Hematopoietic multipotent progenitor cell treated with erythropoietin and hydrocortisone succinate and interleukin-3 and kit ligand, for 4 days (in vitro differentiated cells): ENCODE measurements around the gene CD44.

ENCODE experiments used
- DNase-seq: peaks from one replicate; pipeline ENCODE4 v3.0.0-alpha.2; 2015

The CD44 gene

GRCh38 chr11:35241083-35241482, 102.1 kb downstream of the CD44 start:
- no peak for DNase-seq

- no peak for DNase-seq
Measured at GRCh38 chr11:35241531-35241930, 102.6 kb downstream of the CD44 start.

- peak; percentile 44 for DNase-seq
Measured at GRCh38 chr11:35242412-35243242, 103.7 kb downstream of the CD44 start.

DNA sequence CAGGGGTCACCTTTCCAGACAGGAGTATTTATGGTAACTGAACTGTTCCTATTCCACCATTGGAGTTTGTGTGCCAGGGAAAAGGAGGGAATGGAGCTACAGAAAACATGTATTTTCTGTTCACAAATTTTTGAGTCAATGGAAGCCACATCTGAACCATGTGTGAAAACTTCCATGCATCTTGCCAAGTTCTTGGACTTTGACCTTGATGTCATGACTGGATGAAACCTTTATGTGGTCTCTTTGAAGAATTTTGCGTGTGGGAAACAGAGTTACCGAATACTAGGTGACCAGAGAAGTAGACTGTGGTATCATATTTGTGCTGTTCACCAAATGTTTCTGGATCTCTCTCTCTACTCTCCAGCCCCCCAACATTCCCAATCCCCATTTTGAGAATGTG, 104.8 kb downstream of the CD44 start:
- DNase-seq, result no peak

GRCh38 chr11:35245056-35245455, 106.1 kb downstream of the CD44 start:
- no peak for DNase-seq

DNA sequence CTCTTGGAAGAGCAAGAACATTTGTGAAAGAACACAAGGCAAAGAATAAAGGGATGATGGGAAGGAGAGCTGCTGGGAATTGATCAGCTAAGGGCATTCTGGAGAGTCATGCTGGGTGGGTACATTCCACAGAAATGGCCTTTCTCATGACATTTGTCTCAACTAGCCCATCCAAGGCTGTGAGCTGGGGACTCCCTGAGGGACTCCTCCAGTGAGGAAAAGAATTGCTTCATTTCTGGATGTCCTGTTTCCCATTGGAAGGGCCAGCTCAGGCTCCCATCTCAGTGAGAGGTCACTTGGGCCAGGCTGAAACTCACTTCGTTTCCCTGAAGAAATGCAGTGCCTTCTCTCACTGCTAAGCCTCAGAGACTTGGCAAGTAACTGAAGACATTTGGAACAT, 106.8 kb downstream of the CD44 start:
- no peak for DNase-seq

GRCh38 chr11:35246745-35247144, 107.8 kb downstream of the CD44 start:
- DNase-seq, result no peak

DNA sequence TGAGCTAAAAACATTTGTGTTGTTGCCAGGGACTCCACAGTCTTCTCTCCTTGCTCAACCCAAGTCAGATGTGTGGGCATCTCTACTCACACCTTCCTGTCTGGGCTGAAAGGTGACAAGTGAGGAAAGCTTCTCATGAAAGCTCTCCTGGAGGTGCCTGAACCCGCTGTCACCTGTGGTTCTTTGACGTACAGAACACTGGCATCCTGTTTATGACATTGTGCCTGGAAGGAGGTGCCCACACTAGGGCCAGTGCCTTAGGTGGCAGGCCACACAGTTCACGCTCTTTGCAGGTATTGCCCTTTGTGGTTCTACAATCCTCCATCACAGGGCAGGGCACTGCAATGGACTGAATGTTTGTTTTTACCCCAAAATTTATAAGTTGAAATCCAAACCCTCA, 108.5 kb downstream of the CD44 start:
- DNase-seq, result no peak

DNA sequence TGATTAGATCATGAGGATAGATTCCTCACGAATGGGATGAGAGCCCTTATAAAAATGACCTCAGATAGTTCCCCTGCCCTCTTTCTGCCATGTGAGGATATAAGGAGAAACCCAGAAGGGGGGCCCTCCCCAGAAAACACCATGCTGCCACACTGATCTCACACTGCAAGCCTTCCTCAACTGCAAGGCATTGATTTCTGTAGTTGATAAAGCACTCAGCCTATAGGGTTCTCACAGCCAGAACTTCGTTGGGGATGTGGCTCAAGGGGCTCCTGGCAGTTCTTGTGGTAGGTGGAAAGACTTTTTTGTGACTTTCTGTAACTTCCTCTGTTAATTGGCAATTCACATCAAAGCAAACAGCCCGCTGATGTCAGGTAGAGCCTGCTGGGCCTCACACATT, 108.9 kb downstream of the CD44 start:
- DNase-seq, result no peak

- DNase-seq, result no peak
Measured at GRCh38 chr11:35248558-35249323, 109.8 kb downstream of the CD44 start.

GRCh38 chr11:35250192-35250591, 111.2 kb downstream of the CD44 start:
- DNase-seq, result no peak

DNA sequence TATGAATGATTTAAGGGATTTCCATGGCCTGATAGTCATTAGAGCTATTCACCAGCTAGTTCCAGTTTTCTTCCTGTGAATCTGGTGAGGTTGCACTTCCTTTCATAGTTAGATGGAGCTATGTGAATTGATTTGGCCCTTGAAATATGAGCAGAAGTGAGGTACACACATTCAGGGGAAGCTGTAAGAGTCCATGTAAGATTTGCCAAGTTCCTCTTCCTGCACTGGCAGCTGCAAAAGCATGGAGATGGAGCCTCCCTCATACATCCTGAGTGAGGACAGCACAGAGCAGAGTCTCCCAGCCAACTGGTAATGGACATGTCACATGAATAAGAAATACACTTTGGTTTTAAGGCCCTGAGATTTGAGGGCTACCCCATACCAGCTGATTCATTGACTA, 111.7 kb downstream of the CD44 start:
- DNase-seq, result peak; percentile 10

- no peak for DNase-seq
Measured at GRCh38 chr11:35253237-35253636, 114.3 kb downstream of the CD44 start.

GRCh38 chr11:35255514-35255913, 116.5 kb downstream of the CD44 start:
- DNase-seq, result no peak

GRCh38 chr11:35256296-35256695, 117.3 kb downstream of the CD44 start:
- DNase-seq, result no peak

DNA sequence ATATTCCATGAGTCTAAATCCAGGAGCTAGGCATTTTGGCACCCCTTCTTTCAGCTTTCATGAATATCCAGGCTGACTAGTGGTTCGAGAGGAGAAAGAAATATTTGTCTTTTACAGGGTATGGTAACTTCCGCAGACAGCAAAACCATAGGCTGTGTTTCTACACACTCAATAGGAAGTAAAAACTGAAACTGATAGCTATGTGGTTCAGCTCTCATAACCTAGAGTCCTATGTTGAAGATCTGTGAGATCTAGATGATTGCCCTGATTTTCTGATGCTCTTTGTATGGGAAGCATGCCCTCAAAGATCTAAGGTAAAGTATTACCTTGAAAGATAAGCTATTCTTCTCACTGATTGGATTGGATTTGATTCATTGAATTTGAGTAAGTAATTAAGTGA, 118.3 kb downstream of the CD44 start:
- peak; percentile 41 for DNase-seq

- no peak for DNase-seq
Measured at GRCh38 chr11:35259529-35259928, 120.6 kb downstream of the CD44 start.

DNA sequence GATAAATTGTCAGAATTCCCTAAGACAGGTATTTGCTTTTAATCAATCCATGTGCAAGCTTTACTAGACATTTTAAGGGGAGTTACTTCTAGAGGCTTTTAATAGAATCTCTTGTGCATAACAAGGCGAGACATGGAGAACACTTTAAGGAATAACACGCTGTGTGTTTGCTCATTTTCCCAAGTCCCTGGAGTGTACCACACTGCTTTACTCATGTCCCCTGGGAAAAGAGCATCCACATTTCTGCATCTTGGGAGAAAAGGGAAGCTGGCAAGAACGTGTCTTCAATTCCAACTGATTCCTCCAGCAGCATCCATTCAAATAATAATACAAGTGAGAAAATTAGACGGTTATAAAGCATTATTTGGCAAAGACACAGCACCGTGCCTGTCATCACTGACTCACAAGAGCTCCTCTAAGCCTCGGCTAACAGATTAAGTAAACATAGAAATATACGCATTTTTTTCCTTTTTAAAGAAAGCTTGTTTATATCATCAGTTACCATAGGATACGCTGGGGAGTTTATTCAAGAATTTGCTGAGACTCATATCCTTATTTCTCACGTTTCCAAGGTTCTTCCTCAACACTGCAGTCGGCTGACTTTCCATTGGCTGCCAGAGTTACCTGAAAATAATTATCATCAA, 121.5 kb downstream of the CD44 start:
- DNase-seq, result no peak

- no peak for DNase-seq
Measured at GRCh38 chr11:35261197-35261596, 122.2 kb downstream of the CD44 start.

DNA sequence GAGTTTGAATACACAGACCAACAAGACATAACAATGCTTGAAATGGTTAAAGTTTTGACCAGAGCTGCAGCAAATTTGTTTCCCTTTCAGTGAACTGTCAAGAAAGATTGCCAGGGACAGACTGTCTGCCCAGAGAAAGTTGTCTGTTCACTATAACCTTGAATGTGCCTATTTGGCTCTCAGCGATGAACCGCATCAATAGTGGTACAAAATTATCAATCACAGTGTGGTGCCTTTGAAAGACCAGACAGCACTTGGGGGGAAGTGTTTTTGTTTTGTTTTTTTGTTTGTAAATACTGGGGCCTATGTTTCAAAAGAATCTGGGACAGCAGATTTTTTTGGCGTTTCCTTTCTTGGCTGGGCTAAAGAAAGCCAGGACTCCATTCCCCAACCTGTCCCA, 123.1 kb downstream of the CD44 start:
- DNase-seq, result no peak

- DNase-seq, result no peak
Measured at GRCh38 chr11:35262735-35263134, 123.8 kb downstream of the CD44 start.

DNA sequence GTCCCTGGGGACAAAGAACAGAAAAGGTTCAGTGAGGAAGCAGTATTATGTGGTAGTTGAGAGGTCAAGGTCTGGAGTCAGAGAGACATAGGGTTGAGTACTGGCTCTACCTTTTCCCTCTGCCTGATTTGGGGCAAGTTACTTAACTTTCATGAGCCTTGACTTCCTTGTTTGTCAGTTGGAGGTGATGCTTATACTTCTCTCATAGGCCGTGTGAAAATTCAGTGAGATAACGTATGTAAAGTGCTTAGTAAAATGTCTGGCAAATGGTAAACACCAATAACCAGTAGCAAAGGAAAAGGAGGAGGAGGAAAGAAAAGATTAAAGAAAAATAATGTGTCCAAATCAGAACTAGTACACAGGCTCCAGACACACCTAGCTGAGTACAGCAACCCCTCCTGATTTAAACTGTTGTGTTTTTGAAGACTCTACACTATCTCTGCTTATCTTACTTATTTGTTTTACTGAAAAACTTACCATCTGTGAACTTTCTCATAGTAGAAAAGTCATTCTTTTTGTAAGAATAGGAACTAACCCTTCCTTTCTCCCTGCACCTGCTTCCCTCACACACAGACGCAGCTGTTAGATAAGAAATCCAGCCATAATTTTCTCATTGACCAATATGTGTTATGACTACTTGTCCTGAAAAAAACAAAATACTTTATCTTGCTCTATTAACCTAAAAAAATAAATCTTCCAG, 126.9 kb downstream of the CD44 start:
- DNase-seq, result peak; percentile 59

DNA sequence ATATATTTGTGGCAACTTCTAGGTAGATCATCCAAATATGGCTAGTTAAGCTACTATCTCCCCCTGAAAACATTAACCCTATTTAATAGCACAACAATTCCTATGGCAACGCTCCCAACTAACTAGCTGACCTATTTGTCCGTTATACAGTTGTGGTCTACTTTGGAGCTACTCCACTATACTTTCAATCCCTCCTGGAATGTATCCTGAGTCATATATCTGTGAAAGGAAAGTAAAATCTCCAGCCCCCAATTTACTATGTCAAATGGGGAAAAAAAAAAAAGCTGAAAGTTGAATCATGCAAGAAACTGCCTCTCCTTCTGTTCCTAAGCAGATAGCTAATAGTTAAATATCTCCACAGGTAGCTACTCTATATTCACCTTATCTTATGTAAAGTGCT, 128.5 kb downstream of the CD44 start:
- DNase-seq, result no peak
